Esophagus squamous epithelium (tissue), 4 donors: Measurements from ENCODE around the gene SUSD6.

ENCODE experiments used
- CTCF ChIP-seq, 6 experiments: fragments of 450-650 bp in 4 of 6; fragments of 200-600 bp in 2 of 6; sonication (generic) in 2 of 6; IDR thresholded peaks; one replicate each; pipeline ENCODE4 v1.5.1; 2016 to 2019; ENCODE audit warnings: antibody characterized with exemption in 6 of 6, mild to moderate bottlenecking in 4 of 6, moderate library complexity in 4 of 6
- POLR2A ChIP-seq, 4 donors: fragments of 450-650 bp; IDR thresholded peaks; one replicate each; pipeline ENCODE4 v1.6.1; 2017; ENCODE audit warnings: antibody characterized with exemption in 4 of 4, mild to moderate bottlenecking in 4 of 4, moderate library complexity in 3 of 4

DNA sequence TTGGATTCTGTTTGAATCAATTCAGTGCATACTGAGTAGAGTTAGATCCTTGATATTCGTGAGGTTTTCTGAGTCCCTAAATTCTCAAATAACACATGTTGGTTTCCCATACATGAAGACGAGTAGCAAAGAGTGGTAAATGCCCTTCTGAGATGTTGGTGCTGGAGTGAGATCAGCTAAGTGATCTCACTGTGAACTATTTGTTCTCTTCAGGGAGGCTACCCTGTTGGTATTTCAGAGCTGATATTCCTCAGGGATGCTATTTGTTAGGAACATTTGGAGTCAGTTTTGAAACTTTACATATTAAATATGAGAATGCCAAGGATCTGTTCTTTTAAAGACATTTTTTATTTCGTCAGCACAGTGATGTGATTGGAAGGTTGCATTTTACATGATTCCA lies 54.7 kb downstream of the SUSD6 start:
- TF ChIP-seq CTCF (IDR thresholded peaks at IDR 0.05) (no peak), POLR2A (IDR thresholded peaks at IDR 0.05) (no peak)
